DOHH2 (cell line): ENCODE measurements around the gene SPON2.

Experiments
- CTCF ChIP-seq: fragments of 200-600 bp; sonication (generic); IDR thresholded peaks from one replicate; pipeline ENCODE4 v1.5.1; 2014; ENCODE audit warnings: antibody characterized with exemption, mild to moderate bottlenecking, low read depth, low read length; ENCODE audit not compliant: poor library complexity, severe bottlenecking
- EZH2phosphoT487 ChIP-seq: fragments of 200-600 bp; sonication (generic); IDR thresholded peaks from 2 replicates; pipeline ENCODE4 v1.6.1; 2017; ENCODE audit warnings: borderline replicate concordance, mild to moderate bottlenecking, antibody characterized with exemption, low read length, moderate library complexity, mixed read lengths

GRCh38 chr4:1176398-1177273 lies 4.3 kb upstream of the SPON2 start:
- TF ChIP-seq CTCF = no peak
- TF ChIP-seq EZH2phosphoT487 = no peak
